Raji (cell line): ENCODE measurements around the gene TMTC3.

Source experiments
- POLR2A ChIP-seq: IDR thresholded peaks from 2 replicates; pipeline ENCODE4 v1.6.1; 2011; ENCODE audit warnings: low read depth, low read length, control low read depth; ENCODE audit not compliant: insufficient read depth

Gene TMTC3

DNA sequence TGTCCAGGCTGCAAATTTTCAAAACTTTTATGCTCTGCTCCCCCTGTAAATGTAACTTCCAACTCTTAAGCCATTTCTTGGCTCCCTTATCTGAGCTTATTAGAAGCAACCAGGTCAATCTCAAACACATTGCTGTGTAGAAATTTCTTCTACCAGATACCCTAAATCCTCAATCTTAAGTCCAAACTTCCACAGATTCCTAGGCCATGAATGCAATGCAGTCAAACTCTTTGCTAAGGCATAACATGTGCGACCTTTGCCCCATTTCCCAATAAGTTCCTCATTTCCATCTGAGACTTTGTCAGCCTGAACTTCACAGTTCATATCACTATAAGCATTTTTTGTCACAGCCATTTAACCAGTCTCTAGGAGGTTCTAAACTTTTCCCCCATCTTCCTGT is 64.5 kb downstream of the TMTC3 start:
- TF ChIP-seq POLR2A, result no peak

DNA sequence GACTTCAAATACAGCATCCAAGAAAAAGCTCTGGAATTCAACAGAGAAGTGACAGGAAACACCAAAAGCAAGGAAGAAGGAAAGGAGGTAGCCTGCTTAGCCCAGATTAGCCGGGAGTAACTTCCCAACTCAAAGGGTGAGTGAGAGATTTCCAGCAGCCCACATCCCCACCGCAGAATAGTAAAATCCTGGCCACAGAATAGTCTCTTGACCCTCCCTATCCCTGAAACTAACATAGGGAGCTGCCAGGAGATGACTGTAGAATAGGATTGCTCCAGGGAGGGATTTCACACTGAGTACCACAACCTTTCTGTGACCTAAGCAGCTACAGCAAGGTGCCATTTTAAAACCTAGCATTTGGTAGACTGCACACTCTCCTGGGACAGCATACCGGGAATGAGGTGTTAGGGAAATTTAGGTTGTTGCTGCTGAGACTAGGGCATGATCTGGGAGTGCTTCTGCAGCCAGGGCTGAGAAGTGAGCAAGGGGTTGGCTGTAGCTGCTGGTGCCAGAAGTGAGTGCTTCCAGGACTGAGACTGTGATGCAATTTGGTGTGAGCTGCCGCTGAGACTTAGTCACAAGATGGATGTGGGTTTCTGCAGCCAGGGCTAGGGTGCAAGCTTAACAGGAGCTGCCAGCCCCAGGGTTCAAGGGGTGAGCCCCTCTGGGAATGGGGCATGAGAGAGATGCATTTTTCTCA is 66.0 kb downstream of the TMTC3 start:
- no peak for TF ChIP-seq POLR2A

DNA sequence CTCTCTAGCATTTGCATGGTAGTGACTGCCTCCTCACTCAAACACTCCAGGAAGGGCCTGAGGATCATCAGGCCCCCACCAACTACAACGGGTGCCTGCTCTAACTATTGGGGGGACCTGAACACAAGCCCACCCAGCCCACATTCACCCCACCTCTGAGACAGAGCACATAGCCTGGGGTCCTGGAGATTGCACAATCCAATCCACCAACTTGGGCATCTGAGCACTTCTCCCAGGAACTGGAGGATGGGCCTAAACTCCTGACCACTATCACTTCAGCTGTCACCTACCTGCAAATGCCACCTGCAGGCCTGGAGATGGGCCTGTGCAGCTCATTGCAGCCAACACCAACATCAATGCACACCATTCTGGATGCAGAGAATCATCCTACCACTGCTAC is 66.6 kb downstream of the TMTC3 start:
- TF ChIP-seq POLR2A, result no peak

DNA sequence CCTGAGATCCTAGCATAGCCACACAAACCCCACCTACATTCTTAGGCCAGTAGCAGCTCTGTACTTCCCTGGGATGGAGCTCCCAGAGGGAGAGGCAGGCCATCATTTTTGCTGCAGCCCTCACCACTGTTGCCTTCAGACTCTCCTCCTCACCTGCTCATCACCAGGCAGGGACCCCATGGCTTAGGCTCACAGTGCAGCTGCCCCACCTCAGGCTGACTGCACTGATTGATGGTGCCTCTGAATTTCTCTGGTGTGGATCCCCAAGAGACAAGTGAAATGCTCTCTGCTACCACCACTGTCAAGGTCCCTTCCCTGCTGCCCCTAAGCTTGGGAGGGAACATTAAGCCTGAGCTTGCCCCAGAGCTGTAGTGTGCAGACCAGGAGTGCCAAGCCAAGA is 76.2 kb downstream of the TMTC3 start:
- TF ChIP-seq POLR2A, result no peak

DNA sequence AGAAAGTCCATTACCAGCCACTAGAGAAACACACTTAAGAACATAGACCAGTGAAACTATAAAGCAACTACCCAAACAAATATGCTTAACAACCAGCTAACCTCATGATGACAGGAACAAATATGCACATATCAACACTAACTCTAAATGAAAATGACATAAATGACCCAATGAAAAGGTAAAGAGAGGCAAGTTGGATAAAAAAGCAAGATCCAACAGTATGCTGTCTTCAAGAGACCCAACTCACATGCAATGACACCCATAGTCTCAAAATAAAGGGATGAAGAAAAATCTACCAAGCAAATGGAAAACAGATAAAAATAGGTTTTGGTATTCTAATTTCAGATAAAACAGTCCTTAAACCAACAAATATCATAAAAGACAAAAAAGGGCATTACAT is 77.8 kb downstream of the TMTC3 start:
- TF ChIP-seq POLR2A, result no peak

DNA sequence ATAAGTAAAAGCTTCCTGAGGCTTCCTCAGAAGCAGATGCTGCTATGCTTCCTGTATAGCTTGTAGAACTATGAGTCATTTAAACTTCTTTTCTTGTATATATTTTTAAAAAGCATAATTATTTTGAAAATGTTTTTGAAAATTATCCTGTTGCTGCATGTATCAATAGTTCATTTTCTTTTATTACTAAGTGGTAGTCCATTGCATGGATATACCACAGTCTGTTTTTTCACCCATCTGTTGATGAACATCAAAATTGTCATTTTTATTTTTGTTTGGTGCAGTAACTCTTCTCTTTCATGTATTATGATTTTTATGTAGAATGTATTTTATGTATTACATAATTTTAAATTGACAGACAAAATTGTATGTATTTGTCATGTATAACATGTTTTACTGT is 81.4 kb downstream of the TMTC3 start:
- no peak for TF ChIP-seq POLR2A

DNA sequence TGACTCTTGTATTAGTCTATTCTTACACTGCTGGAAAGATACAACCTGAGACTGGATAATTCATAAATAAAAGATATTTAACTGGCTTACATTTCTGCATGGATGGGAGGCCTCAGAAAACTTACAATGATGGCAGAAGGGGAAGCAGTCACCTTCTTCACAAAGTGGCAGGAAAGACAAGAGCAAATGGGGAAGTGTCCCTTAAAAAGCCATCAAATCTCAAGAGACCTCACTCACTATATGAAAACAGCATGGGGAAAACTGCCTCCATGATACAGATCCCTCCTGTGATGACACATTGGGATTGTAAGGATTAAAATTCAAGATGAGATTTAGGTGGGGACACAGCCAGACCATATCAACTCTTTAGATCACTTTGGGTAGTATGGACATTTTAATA is 83.7 kb downstream of the TMTC3 start:
- no peak for TF ChIP-seq POLR2A

DNA sequence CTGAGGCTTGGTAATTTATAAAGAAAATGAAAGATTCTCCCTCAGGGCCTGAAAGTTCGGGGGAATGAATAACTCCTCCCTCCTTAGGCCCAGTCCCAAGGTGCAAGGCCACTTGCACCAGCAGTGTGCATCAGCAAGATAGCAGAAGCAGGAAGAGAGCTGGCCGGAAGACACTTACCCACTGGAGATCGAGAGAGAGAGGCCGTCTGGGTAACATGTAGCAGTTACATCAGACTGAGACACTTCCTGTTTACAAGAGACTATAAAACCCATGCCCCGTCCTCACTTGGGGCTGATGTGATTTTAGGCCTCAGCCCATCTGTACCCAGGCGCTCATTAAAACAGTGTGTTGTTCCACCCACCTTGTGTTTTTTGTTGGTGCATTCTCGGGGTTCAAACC is 85.2 kb downstream of the TMTC3 start:
- no peak for TF ChIP-seq POLR2A

DNA sequence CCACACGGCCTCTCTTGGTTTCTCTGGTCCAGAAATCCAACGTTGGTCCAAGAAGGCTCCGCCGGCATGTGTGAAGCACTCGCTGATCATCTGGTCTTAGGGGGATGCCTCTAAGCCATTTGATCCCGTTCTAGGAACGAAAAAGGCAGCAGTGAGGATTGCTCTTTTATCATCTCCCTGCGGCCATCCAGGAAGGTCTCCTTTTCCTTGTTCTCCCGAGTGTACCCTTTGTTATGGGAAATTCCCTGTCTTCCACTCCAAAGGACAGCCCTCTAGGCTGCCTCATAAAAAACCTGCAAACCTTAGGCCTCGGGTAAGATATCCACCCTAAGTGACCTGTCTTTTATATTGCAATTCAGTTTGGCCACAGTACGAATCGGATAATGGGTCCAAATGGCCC is 85.8 kb downstream of the TMTC3 start:
- TF ChIP-seq POLR2A, result no peak

DNA sequence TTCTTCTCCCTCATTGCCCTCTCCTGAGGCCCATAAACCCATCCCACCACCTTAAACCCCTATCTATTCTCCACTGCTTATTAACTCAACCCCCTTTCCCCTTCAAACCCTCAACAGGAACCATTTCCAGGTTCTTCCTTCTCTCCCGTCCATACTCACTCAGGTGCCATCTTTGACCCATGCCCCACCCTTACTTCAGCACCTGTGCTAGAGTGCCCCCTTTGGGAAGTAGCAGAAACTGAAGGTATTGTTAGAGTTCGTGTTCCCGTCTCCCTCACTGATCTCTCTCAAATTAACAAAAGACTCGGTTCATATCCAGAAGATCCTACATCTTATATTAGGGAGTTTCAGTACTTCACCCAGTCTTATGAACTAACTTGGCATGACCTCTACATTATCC is 86.6 kb downstream of the TMTC3 start:
- TF ChIP-seq POLR2A, result no peak

DNA sequence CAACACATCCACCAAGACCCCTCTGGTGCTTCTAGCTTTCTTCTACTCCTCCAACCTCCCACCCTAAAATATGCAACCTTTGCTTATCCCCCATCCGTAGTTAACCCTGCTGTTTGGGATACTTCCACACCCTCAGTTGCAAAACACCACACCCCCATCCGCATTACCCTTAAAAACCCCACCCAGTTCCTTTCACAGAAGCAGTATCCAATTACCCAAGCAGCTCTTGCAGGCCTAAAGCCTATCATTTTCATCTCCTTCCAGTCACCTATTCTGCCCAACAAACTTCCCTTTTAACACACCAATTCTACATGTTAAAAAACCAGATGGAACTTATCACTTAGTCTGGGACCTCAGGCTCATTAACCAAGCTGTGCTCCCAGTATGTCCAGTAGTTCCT is 88.2 kb downstream of the TMTC3 start:
- TF ChIP-seq POLR2A, result no peak

DNA sequence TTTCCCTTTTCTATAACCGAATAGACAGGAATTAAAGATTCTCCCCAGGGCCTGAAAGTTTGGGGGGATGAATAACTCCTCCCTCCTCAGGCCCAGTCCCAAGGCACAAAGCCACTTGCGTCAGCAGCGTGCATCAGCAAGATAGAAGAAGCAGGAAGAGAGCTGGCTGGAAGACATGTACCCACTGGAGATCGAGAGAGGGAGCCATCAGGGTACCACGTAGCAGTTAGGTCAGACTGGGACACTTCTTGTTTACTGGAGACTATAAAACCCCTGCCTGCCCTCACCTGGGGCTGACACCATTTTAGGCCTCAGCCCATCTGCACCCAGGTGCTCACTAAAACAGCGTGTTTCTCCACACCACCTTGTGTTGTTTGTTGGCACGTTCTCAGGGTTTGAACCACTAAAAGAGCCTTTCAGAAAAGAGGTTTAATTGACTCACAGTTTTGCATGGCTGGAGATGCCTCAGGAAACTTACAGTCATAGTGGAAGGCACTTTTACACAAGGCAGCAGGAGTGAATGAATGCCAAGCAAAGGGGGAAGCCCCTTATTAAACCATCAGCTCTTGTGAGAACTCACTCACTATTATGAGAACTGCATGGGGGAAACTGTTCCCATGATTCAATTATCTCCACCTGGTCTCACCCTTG is 93.2 kb downstream of the TMTC3 start:
- no peak for TF ChIP-seq POLR2A

DNA sequence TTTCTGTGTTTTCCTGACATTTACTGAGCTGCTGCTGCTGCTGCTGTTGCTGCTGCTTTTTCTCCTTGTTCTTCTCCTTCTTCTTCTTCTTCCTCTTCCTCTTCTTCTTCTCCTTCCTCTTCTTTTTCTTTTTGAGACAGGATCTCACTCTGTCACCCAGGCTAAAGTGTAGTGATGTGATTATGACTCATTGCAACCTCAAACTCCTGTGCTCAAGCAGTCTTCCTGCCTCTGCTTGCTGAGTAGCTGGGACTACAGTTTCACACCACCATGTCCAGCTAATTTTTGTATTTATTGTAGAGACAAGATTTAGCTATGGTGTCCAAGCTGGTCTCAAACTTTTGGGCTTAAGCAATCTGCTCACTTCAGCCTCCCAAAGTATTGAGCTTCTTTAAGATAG is 95.8 kb downstream of the TMTC3 start:
- no peak for TF ChIP-seq POLR2A

DNA sequence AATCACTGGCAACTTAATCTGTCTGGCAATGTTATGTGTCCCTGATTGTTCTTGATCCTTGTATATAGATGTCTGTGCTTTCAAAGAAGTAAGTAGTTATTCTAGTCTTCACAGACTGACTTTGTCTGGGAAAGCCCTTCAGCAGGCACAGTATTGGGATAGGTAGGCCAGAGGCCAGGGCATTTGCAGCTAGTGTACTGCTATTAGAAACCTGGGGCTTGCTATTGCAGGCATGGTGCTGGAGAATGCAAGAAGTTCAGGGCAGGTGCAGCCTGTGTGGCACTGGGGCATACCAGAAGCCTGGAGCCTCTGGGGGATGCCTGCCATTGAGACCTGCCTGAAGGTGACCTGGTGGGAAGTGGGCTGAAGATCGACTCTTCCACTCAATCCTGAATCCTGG is 96.3 kb downstream of the TMTC3 start:
- no peak for TF ChIP-seq POLR2A

DNA sequence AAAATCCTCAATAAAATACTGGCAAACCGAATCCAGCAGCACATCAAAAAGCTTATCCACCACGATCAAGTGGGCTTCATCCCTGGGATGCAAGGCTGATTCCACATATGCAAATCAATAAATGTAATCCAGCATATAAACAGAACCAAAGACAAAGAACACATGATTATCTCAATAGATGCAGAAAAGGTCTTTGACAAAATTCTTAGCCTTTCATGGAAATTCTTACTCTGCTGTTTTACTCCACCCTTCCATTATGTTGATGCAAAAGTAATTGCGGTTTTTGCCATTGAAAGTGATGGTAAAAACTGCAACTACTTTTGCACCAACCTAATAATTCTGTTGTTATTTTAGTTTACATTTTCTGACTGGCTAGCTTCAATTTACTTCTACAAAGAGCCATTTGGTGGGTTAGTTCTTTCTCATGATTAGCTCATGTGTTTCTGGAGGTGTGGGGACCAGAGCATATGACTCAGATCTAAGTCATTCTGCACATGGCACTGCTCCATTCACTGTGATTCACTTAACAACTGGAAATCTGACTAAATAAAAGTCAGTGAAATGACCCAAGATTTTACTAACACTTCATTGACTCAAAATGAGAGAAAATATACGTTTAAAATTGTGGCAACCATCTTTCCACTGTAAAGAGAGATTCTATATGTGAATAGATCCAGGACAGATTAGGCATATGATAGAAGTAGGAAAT is 99.9 kb downstream of the TMTC3 start:
- TF ChIP-seq POLR2A, result no peak

DNA sequence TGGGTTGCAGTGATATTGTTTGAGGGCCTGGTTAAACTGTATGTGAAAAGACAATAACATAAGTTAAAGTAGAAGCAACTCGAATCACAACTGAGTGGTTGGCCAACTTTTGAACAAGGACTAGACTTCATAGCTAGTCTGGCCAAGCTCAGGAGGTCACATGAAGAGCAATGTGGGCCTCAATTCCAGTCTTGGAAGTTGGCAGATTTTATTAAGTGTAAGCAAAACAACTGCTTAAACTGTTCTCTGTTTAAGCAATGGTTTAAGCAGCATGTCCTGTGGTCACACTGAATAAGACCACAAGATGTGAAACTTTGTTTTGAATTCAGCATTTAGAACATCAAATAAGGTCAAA is 100.4 kb downstream of the TMTC3 start:
- TF ChIP-seq POLR2A, result no peak
